Measurements from ENCODE around the gene RAB36. TPM values are rescaled to one million over a fixed set of nuclear protein-coding genes. Genes with fewer than 3 reads are reported as not detected.
A peak's percentile ranks its signal among the peaks of the same experiment; 100 is the strongest.

Gene RAB36
- total and polyA plus RNA-seq, 9 of the 15 experiments (the other 6 are each of a cell fraction or from before 2014, with no cell fraction given) = 0.04 to 0.50 (median 0.08) TPM; not detected in 3

DNA sequence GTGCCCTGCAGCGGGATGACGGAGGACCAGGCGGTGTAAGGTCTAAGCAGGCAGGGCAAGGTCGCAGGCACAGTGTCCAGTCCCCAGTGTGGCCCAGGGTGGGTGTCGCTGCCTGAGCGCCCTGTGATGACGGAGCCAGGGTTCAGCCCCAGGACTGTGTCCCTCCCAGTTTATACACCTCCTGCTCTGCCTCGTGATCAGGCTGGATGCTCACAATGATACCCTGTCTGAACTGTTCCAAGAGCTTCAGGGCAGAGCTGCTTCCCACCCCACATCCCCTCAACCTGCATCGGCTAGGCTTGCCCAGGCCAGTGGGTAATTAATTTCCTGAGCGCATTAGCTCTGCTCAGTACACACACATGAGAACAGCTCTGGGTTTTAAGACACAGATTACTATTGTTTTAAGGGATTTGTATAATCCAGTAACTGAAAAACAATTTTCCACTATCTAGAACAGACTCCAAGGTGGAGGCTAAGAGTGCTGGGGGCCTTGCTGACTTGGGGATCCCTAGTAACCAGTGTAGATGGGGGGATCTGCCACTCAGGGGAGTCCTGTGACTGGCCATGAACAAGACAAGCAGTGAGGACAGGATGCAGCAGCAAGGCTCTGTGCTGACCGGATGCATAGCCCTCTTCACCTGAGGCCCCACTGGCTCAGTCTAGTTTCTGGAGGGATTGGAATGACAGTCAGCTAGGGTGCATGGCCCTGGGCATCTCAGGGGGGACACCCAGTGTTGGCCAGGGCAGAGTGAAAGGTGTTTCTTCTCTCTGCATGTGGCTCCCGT is 40.9 kb upstream of the RAB36 start (continued):
- TF ChIP-seq HDAC3 (IDR thresholded peaks at IDR 0.05; ENCODE audit: borderline replicate concordance, partially characterized antibody) (no peak), HNRNPK (IDR thresholded peaks at IDR 0.05; ENCODE audit: low read depth, low read length, poor library complexity, severe bottlenecking) (no peak), XRCC5 (IDR thresholded peaks at IDR 0.05; ENCODE audit: low read depth, low read length) (no peak), BRCA1 (IDR thresholded peaks at IDR 0.05) (no peak), BRCA1 (CRISPR knock-in tag; IDR thresholded peaks at IDR 0.05) (no peak), ARID2 (IDR thresholded peaks at IDR 0.05) (no peak), CXXC5 (CRISPR knock-in tag; IDR thresholded peaks at IDR 0.05) (no peak)
- TF ChIP-seq, protein P1, sequence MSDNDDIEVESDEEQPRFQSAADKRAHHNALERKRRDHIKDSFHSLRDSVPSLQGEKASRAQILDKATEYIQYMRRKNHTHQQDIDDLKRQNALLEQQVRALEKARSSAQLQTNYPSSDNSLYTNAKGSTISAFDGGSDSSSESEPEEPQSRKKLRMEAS (CRISPR knock-in tag; IDR thresholded peaks at IDR 0.05) = no peak

DNA sequence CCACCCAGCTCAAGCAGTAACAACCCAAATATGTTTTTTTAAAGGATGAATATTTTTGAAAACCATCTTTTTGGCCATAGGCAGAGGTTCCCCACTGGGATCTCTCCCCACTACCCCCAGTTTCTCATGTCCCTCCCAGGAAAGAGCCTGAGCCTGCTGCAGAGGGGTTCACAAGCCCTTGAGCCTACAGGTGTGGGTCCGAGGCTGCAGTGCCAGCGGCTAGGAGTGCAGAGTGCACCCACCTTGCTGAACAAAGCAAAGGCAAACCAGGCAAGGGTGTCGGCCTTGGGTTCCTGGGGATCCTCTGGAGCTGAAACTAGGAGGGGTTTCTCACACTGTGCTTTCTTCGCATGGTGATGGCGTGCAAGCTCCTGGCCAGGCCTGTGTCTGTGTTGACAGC is 40.0 kb upstream of the RAB36 start:
- no peak overlapping the region for H3K4me3 ChIP-seq
- BruUV-seq (replicated peaks) = no TSS peak
- no peak overlapping the region for H3K27ac ChIP-seq (ENCODE audit: extremely low read depth, low read depth, low read length)
- peaks cover 77 to 100% of the 10 kb centered on the region in 2 experiments for H3K27me3 ChIP-seq (ENCODE audit: control insufficient read depth in 2 of 2, insufficient read depth in 2 of 2, low read length in 2 of 2)
- no peak for ATAC-seq
- H2AFZ ChIP-seq (ENCODE audit: low read depth, low read length) = no peak overlapping the region
- peaks cover 0 to 37% of the 10 kb centered on the region in 2 experiments; a peak in 3 of 5 replicates for H3K4me1 ChIP-seq (replicated peaks in 1 of 2; ENCODE audit: control insufficient read depth in 2 of 2, insufficient read depth in 2 of 2, low read length in 2 of 2)
- H3K9ac ChIP-seq (ENCODE audit: insufficient read depth in 1 of 2, low read depth in 2 of 2, low read length in 2 of 2) = peak overlapping the region in 1 of 2 experiments; percentile 11; a peak in 1 of 4 replicates
- no peaks in the 10 kb centered on the region for H3K9me3 ChIP-seq (replicated peaks; ENCODE audit: control insufficient read depth, insufficient read depth, low read depth, low read length)
- CTCF ChIA-PET (ENCODE audit: low intra/inter-chr PET ratio) = no interaction called here
- POLR2A ChIA-PET = interaction anchor here (0.6 to 19.9 kb wide), 17 partner anchors 8 to 499 kb away, joined by 3 to 414 read pairs (median 4); partner anchors contain the start of gene GNAZ
- H3K79me2 ChIP-seq (ENCODE audit: control insufficient read depth, insufficient read depth, low read length) = no peaks in the 10 kb centered on the region
- no peak for FAIRE-seq
- in situ Hi-C loops (cut with MboI) (no loop called here), intact Hi-C loops (cut with micrococcal nuclease) (no loop called here)
- no peaks in the 10 kb centered on the region for H3K36me3 ChIP-seq (ENCODE audit: control insufficient read depth, insufficient read depth, low read length)
- DNase-seq (ENCODE audit: extremely low read depth in 1 of 4, low spot score in 3 of 4) = no peak
- under 1% methylated on average over 5 of the region's 5 CpGs for WGBS (ENCODE audit: insufficient coverage, low coverage, missing lambda C conversion rate)
- H3K9me1 ChIP-seq (ENCODE audit: control insufficient read depth, insufficient read depth, low read length) = peaks cover 17% of the 10 kb centered on the region
- peaks cover 99% of the 10 kb centered on the region for H4K20me1 ChIP-seq (replicated peaks; ENCODE audit: control insufficient read depth, insufficient read depth, low read length)
- no peak overlapping the region for H3K4me2 ChIP-seq (ENCODE audit: insufficient read depth, low read length)
- TF ChIP-seq, protein P2, sequence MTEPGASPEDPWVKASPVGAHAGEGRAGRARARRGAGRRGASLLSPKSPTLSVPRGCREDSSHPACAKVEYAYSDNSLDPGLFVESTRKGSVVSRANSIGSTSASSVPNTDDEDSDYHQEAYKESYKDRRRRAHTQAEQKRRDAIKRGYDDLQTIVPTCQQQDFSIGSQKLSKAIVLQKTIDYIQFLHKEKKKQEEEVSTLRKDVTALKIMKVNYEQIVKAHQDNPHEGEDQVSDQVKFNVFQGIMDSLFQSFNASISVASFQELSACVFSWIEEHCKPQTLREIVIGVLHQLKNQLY (CRISPR knock-in tag; conservative IDR thresholded peaks at IDR 0.05) = peak in 1 of 2 experiments; percentile 72; a peak in 1 of 4 replicates
- 0 out of 4 replicates have a peak, but pooled peaks of 1 of the 2 experiments have one; percentile 34 for TF ChIP-seq ETV6 (IDR thresholded peaks at IDR 0.05; ENCODE audit: borderline replicate concordance in 1 of 2, low read depth in 2 of 2, low read length in 1 of 2)
- TF ChIP-seq ETV6 (CRISPR knock-in tag; IDR thresholded peaks at IDR 0.05; ENCODE audit: borderline replicate concordance) = no peak
- TF ChIP-seq, protein P3, sequence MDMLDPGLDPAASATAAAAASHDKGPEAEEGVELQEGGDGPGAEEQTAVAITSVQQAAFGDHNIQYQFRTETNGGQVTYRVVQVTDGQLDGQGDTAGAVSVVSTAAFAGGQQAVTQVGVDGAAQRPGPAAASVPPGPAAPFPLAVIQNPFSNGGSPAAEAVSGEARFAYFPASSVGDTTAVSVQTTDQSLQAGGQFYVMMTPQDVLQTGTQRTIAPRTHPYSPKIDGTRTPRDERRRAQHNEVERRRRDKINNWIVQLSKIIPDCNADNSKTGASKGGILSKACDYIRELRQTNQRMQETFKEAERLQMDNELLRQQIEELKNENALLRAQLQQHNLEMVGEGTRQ (CRISPR knock-in tag; IDR thresholded peaks at IDR 0.05) = peak; percentile 38
- 0 out of 4 replicates have a peak, but pooled peaks of 1 of the 2 experiments have one; percentile 12 for TF ChIP-seq TBL1XR1 (IDR thresholded peaks at IDR 0.05; ENCODE audit: low read length in 2 of 2)
- no peak for TF ChIP-seq SPI1 (IDR thresholded peaks at IDR 0.05; ENCODE audit: borderline replicate concordance, low read depth, low read length)
- TF ChIP-seq, protein P4, sequence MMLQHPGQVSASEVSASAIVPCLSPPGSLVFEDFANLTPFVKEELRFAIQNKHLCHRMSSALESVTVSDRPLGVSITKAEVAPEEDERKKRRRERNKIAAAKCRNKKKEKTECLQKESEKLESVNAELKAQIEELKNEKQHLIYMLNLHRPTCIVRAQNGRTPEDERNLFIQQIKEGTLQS (IDR thresholded peaks at IDR 0.05) = no peak
- TF ChIP-seq, protein P4 (CRISPR knock-in tag; conservative IDR thresholded peaks at IDR 0.05) = 0 out of 2 replicates have a peak, but pooled peaks have one; percentile 23

Measured in K562 (cell line).